Thoracic aorta (tissue), 2 donors: Measurements from ENCODE around the gene TPK1. TPM values are rescaled to one million over a fixed set of nuclear protein-coding genes. Genes with fewer than 3 reads are reported as not detected.

Experiments
- ATAC-seq: fragments of 150-250 bp; one replicate; pipeline ENCODE4 v1.8.0; 2017; ENCODE audit warnings: low read depth; ENCODE audit not compliant: insufficient number of reproducible peaks, low FRiP score
- DNase-seq: peaks from one replicate; pipeline ENCODE4 v3.0.0-alpha.2; 2020; ENCODE audit warnings: low spot score
- H3K27ac ChIP-seq, 2 donors: fragments of 200-600 bp; sonication (generic); 1 replicate in 1 of 2; 2 replicates in 1 of 2; pipeline ENCODE4 v1.5.1; 2016; ENCODE audit warnings: mild to moderate bottlenecking in 2 of 2, moderate library complexity in 2 of 2
- H3K27me3 ChIP-seq: fragments of 200-600 bp; sonication (generic); replicated peaks from 2 replicates; pipeline ENCODE4 v1.6.0; 2016; ENCODE audit warnings: mild to moderate bottlenecking; ENCODE audit not compliant: insufficient read depth
- H3K36me3 ChIP-seq: fragments of 200-600 bp; sonication (generic); one replicate; pipeline ENCODE4 v1.5.1; 2016
- H3K4me1 ChIP-seq, 2 donors: fragments of 200-600 bp; sonication (generic); 1 replicate in 1 of 2; 2 replicates in 1 of 2; pipeline versions ENCODE4 v1.5.1 to v1.6.0; 2016; ENCODE audit warnings: low read depth in 2 of 2, mild to moderate bottlenecking in 1 of 2; ENCODE audit not compliant: control insufficient read depth in 1 of 2
- H3K4me3 ChIP-seq: fragments of 200-600 bp; sonication (generic); 2 replicates; pipeline ENCODE4 v1.5.1; 2016; ENCODE audit warnings: mild to moderate bottlenecking
- H3K9me3 ChIP-seq: fragments of 200-600 bp; sonication (generic); 2 replicates; pipeline ENCODE4 v1.5.1; 2016
- CTCF ChIP-seq: fragments of 200-600 bp; sonication (generic); IDR thresholded peaks from one replicate; pipeline ENCODE4 v1.5.1; 2019; ENCODE audit warnings: antibody characterized with exemption
- total RNA-seq, 2 donors: library from RNA; depleted of rRNA; stranded (reverse); fragments of >200 nt; gene quantifications; one replicate each; pipeline versions ENCODE4 v1.1.0 to v1.2.3, GENCODE V29; 2016

TPK1 gene
- total RNA-seq, 2 donors from 2014 or later = 13.3 to 21.2 TPM

DNA sequence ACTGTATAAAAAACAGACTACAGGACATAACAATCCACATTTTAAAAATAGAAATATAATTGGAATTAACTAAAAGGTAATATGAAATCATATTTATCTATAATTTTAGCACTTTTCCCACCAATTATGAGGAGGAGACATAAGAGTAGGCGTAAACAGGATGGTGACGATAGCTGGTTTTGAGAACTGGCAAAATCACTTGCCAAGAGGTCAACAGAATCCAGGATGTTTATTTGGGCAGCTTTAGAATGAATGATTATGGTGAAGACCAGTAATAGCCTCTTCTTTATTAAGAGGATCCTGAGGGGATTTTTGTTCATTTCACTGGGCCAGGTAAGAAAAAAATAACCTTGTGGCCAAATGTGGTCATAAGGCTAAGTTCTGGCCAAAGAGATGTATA lies 67.2 kb downstream of the TPK1 start:
- Histone ChIP-seq H3K9me3 (no peaks in the 10 kb centered on the region), H3K4me3 (no peak overlapping the region), H3K27ac (no peak overlapping the region), H3K36me3 (no peaks in the 10 kb centered on the region), H3K4me1 (no peaks in the 10 kb centered on the region), H3K27me3 (no peaks in the 10 kb centered on the region)
- ATAC-seq (no peak), DNase-seq (no peak)
- no peak for TF ChIP-seq CTCF

DNA sequence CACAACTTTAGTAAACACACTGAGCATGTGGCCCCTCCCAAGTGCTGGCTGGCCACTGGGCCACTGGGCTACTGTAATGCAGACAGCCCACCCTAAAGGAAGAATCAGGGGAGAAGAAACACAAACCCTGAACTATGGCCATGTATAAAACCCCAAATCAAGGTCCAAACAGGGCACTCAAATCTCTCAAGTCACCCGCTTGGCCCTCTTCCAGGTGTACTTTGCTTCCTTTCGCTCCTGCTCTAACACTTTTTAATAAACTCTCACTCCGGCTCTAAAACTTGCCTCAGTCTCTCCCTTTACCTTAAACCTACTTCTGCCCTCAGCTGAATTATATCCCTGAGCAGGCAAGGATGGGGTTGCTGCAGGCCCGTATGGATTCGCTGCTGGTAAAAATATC lies 72.6 kb downstream of the TPK1 start:
- Histone ChIP-seq H3K4me1 (no peaks in the 10 kb centered on the region), H3K27ac (no peak overlapping the region), H3K27me3 (no peaks in the 10 kb centered on the region), H3K9me3 (no peaks in the 10 kb centered on the region), H3K4me3 (no peak overlapping the region), H3K36me3 (no peaks in the 10 kb centered on the region)
- no peak for TF ChIP-seq CTCF
- DNase-seq (no peak), ATAC-seq (no peak)

- DNase-seq (no peak), ATAC-seq (no peak)
- no peaks in the 10 kb centered on the region for H3K9me3 ChIP-seq
- no peak overlapping the region for H3K4me3 ChIP-seq
- H3K27ac ChIP-seq = no peak overlapping the region
- TF ChIP-seq CTCF = no peak
- no peaks in the 10 kb centered on the region for H3K4me1 ChIP-seq
- H3K36me3 ChIP-seq = no peaks in the 10 kb centered on the region
- H3K27me3 ChIP-seq = no peaks in the 10 kb centered on the region
Observed at GRCh38 chr7:144762853-144763252, 73.0 kb downstream of the TPK1 start.

- DNase-seq (no peak), ATAC-seq (no peak)
- no peak overlapping the region for H3K27ac ChIP-seq
- no peaks in the 10 kb centered on the region for H3K9me3 ChIP-seq
- H3K27me3 ChIP-seq = no peaks in the 10 kb centered on the region
- TF ChIP-seq CTCF = no peak
- no peak overlapping the region for H3K4me3 ChIP-seq
- no peaks in the 10 kb centered on the region for H3K36me3 ChIP-seq
- H3K4me1 ChIP-seq = no peaks in the 10 kb centered on the region
Observed at GRCh38 chr7:144761493-144761892, 74.4 kb downstream of the TPK1 start.

GRCh38 chr7:144759653-144760052 lies 76.2 kb downstream of the TPK1 start:
- H3K4me1 ChIP-seq = no peaks in the 10 kb centered on the region
- no peaks in the 10 kb centered on the region for H3K36me3 ChIP-seq
- no peaks in the 10 kb centered on the region for H3K9me3 ChIP-seq
- no peak overlapping the region for H3K27ac ChIP-seq
- no peak for TF ChIP-seq CTCF
- ATAC-seq (no peak), DNase-seq (no peak)
- no peaks in the 10 kb centered on the region for H3K27me3 ChIP-seq
- H3K4me3 ChIP-seq = no peak overlapping the region
